IPS-NIHi7 (cell line): ENCODE measurements around the gene MTUS2.

Experiments used
- DNase-seq: peaks from one replicate; pipeline ENCODE4 v3.0.0; 2012; ENCODE audit warnings: mixed read lengths; ENCODE audit errors: extremely low spot score

The MTUS2 gene

DNA sequence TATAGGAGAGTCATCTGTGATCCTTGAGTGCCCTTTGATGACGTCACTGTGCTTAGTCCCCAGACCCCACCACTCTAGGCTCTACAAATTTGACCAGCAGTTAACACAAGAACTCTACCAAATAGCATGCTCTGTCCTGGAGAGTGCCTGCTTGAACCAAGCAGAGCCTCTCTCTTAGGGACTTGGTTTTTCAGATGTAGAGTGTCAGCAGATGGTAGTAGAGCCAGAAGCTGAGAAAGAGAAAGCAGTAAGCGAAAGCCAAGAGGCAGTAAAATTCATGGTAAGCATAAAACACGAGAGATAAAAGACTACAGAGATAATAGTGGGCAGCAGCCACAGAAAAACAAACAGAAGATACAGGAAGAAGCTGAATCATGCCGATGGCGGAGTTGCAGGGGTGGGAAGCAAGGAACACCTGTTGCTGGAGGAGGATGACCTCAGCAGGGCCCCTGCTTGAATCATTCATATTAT lies 582.1 kb downstream of the MTUS2 start:
- no peak for DNase-seq

DNA sequence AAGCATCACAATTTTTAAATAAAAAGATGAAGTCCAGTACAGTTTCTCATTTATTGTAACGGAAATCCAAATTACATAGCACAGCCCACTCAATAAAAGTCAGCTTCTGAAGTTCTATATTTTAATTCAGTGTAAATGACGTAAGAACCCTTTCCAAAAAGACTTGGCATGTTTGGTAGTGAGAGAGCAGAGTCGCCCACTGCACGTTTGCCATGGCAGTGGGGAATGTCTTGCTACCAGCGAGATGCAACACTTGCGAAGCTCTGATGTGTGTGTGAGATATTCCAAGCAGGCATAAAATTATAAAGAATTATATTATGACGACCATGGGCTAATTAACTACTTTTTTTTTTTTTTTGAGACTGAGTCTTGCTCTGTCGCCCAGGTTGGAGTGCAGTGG lies 585.3 kb downstream of the MTUS2 start:
- DNase-seq, result no peak

DNA sequence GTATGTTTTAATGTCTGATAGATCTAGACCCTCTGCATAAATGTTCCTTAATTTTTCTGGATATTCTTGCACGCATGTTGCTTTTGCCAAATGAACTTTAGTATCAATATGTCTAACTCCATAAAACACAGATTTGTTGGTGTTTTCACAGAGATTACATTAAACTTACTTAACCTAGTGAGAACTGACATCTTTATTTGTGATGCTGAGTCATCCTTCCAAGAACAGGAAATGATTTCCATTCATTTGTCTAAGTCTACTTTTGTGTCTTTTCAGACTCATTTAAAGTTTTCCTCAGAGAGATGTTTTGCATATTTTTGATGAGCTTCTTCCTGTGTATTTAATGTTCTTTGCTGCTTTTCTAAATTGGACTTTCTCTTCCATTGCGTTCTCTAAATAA lies 591.3 kb downstream of the MTUS2 start:
- no peak for DNase-seq

DNA sequence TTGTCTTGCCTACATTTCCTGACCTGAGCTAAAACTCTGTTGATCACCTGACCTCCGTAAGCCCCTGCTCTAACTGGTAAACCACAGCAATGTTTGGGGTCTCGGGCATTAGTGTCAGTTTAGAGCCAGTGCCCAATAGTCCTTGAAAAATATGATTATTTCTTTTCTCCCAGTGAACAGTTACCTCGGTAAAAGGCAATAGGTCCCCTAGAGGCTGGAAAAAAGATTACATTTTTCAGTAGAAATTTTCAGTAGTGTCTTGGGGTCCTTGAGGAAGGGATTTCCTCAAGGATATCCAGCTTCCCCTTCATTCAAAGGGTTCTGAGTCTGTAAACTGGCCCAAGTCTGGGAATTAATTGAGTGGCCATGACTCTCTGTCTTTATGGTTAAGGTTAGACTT lies 597.9 kb downstream of the MTUS2 start:
- DNase-seq, result no peak

DNA sequence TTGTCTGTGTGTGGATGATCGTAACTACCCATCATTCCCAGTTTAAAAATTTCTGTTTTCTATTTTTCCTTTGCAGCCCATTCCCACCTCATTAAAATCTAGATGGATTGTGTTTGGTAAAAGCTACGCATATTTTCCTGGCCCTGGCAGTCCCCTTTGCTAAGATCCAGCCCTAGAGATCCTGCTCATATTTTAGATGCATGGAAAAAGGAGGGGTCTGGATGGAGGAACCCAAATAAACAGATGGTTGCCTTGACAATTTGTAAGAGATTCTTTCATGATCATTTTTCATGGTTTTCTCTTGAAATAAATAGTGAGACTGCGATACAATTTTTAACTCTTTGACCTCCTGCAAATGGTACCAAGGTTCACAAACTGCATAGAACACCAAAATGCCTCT lies 601.0 kb downstream of the MTUS2 start:
- no peak for DNase-seq

DNA sequence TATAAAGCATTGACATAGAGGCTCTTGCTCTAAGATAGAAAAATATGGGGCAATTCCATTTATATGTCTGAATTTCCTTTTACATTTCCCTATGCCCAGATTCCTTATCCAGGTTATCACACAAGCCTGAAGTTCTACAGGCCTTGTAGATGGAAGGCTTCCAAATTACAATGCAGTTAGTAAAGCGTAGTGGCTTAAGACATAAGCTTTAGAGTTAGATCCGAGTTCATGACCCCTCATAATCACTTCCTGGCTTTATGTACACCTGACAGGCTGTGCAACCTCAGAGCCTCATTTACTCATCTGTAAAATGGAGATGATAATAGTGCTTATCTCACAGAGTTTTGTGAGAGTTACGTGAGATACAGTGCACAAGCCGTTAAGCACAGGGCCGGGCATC lies 601.9 kb downstream of the MTUS2 start:
- DNase-seq, result no peak

DNA sequence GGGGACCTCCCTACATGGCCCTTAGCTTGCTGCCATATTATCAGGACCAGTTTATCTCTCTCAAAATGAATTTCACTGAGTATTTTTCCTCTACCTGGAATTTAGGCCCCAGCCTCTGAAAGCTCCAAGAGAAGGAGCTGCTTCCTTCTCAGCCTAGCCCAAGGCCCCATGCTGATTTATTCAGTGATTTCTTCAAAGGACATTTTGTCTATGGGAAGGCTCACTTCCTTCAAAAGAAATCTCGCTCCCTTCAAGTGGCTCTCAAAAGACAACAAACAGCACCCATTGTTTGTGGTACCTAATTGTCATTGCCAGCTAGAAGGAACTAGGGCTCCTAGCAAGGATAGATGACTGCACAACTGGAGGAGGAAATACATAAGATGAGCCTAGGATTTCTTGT lies 602.9 kb downstream of the MTUS2 start:
- no peak for DNase-seq

DNA sequence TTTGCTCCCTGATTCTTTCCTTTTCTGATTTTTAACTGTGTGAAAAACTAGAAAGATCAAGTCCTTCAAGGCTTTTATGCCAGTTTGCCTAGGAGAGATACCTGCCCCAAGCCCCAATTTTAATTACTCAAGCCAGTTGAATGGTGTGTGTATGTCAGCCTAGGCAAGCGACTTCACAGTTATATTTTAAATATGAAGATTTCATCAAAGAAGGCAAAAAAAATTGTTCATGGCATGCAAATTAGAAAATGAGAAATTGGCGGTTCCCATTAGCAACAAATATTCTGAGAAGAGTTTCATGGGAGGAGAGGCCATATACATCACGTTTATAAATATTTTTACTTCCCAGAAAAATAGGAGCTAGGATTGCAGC lies 607.8 kb downstream of the MTUS2 start:
- DNase-seq, result no peak

DNA sequence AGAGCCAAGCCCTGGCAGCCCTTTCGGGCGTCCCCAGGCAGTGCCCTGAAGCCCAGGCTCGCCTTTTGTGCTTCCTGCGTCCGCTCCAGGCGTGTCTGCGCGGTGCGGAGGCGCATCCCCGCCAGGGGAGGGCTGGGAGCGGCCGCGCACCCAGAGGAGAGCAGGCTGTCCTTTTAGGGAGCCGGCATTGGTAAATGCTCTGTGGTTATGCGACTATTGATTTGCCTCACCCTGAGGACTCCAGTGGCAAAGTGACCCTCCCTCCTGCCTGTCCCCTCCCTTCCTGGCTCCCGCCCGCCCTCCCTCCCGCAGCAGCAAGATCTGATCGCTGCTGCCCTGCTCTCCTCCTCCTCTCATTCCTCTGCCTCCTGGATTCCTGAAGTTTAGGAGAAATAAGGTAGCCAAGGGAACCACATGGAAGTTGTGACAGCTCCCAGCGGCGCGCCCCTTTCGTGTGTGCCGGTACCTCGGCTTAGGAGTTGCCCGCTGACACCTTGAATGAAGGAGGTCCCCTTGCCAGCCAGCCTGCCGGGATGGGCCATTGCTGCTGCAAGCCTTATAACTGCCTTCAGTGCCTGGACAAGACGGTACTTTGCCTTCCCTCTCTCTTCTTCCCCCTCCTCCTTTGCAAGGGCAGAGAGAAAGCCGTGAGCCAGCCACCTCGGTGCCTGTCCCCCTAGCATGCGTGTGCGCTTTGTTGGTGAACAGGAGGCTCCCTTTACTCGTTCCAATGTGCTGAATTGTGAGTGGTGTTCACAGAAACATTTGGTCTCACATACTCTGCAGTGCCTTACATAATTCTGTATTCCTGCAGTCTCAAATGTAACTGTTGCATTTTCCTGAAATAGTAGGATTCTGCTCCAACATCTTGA lies 608.4 kb downstream of the MTUS2 start:
- peak; percentile 80 for DNase-seq

DNA sequence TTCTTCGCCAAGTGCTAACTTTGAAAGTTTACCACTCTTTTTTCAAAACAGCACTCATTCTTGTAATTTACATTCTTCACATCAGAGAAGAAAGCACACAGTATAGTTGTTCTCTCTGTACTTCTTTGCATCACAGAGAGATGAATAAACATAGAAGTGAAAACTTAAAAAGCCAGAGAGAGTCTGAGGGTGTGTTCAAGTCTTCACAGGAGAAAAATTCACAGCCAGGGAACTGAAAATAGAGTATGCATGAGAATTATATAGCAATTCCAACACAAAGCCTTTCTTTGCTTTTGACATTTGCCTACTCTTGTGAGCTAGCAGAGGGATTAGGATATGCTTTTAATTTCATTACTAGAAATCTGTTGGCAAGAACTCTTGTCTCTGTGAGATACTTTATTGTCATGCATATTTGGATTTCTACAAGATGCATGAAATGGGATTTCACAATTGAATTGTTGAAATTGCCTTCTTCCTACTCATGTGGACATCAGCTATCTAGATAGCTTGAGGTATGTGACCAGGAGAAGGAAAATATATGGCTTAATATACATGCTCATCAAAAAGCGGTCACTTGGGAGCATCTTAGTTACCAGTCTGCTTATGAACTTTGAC lies 609.3 kb downstream of the MTUS2 start:
- DNase-seq, result no peak

DNA sequence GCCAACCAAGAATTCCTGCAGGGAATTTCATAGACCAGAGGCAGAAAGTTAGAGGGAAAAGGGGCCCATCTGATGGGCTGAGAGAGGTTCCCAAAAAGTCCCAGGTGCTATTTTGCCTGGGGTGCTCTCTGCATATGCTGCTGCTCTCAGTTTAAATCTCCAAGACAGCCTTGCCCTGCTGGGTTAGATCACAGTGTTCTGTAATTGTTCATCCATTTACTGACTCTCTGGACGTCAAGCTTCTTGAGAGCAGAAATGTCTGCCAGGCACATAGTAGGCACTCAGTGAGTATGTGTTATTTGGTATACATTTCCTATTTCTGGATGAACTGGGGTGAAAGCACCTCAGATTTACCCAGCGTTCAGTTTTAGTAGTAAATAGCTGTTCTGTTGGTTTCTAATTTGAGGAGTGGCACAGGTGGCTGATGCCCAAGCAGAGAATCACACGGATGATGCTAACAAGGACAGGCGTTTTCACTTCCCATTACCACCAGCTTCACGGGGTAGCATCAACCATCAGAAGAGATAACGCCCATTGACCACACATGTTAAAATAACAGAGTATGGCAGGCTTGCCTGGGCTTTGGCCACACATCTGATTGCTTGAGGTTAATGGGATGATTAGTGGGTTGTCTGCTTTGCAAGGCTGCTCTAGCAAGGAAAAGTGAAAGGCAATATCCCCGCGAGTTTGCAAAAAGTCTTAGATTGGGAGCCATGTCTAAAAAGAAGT lies 614.2 kb downstream of the MTUS2 start:
- no peak for DNase-seq

DNA sequence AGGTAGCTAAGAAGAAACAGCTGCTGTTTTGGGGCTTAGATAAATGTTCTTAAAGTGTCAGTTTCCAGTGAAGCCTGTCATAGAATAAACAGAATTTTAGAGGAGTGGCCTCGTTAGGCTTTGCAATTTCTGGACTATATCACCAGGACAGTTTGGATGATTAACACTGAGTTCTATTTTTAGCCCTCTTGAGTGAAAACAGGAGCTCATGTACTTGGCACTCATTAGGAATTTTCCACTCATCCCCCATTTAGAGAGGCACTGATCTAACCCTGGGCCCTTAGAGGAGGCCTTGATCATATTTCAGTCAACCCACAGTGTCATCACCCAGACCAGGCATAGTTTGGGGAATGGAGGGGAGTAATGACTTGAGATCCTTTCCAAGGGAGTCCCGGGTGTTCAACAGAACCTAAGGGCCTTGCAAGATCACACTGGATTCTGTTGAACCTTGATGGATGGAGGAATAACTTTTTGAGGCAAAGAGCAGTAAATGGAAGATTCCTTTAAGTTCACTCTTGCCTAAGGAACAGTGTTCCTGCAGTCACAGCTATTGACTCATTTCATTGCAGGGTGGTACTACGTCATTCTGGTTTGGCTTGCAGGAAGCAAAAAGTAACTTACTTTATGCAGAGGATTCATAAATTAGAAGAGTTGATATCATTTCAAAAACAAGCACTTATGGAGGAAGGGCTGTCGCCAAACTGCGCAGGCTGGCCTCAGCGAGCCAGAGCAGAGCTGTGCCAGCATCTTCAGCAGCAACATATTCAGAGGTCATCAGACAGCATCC lies 615.2 kb downstream of the MTUS2 start:
- DNase-seq, result no peak

DNA sequence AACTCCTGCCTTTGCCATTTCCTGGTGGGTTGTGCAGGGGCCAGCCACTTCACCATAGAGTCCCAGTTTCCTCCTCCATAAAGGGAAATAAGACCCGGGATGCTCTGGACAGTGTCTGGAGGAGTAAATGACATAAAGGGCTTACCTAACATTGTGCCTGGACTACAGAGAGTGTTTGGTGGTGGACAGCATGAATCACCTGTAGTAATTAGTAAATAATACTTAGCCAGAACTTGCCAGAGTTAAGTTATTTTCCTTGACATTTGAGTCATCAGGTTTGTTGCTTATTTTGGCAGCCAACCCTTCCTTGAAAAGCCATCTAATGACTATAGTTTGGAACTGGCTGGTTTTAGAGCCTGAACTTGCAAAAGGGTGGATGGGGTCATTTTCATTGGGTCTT lies 616.2 kb downstream of the MTUS2 start:
- no peak for DNase-seq

DNA sequence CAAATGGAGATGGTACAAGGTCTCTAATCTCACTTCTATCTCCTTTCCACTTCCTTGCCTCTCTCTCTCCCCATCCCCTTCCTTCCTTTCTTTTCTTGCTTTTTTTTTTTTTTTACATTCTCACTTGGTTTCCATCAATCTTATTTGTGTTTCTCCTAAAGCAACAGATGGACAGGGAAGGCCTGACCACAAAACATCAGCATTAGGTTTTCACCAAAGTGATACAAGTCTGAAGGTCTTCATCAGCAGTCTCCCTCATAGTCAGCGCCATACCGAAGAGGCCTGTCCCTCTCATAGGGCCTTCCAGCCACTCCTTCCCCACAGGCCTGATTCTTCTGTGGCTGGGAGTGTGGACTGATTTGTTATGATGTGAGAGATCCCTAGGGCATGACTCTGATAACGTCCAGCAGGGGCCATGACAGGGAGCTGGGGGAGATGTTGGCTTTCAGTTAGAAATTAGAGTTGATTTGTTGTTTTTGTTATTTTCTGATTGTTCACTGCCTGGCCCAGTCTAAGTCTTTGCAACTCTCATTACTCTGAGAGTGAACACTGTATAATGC lies 616.7 kb downstream of the MTUS2 start:
- no peak for DNase-seq

DNA sequence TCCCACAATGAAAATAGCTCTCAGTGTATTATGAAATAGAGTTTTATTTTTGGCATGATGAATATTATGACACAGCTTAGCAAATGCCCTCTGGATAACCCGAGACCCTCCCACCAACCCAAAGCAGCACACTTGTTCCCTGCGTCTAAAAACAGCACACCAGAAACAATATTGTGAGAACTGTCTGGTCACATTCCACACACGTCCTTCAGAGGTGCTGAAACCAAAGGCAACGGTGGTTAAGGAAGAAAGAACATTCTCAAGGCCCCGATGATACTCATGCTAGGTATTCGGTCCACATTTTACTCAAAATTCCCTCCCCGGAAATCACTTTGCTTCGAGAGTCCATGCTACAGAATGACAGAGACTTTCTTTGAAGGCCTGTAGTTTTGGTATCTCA lies 618.6 kb downstream of the MTUS2 start:
- DNase-seq, result no peak

DNA sequence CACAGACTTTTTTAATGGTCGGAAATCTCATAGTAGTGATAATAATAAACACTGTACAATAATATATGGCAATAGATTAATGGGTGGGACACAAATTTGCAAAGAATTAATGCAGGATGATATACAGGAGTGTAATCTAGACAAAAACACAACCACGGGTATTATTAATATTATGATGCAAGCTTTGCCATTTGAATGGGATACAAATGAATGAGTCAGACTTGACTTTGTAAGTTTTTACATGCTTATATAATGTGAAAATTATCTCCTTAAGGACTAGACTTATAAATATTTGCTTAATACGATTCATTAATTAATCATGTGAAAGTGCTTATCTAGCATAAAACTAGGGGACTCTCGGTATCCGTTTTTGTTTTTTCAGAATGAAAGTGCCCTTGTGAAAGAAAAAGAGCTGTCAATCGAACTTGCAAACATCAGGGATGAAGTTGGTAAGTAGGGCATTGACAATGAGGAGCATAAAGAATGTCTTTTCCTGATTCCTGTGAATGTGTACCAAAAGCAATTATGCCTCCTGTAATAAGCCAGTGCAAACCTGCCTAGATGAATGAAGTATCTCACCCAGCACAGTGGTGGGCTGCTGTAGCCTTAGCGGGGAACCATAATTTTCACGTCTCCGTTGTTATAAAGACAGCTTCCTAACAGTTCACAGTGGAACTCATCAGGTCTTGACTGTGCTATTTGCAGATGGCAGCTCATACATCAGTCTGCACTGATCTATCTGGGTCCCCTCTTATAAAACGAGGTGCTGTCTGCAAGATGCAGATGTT lies 619.7 kb downstream of the MTUS2 start:
- DNase-seq, result no peak

DNA sequence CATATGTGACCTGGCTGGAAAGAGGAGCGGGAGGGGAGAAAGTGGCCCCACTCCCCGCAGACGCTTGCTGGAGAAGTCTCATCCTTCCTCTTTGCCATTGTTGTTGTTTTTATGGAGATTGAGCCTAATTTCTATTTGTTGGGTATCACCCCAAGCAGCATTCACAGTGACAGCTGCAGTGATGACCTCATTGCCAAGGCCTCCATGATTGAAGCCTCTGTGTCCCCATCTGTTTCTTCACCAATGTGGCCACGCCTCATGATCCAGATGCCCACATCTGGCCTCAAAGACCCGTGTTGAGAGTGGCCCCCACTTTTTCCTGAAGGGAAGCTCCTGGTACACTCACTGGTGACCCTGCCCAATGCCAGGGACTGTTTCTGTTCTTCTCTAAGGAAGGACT lies 621.2 kb downstream of the MTUS2 start:
- no peak for DNase-seq

DNA sequence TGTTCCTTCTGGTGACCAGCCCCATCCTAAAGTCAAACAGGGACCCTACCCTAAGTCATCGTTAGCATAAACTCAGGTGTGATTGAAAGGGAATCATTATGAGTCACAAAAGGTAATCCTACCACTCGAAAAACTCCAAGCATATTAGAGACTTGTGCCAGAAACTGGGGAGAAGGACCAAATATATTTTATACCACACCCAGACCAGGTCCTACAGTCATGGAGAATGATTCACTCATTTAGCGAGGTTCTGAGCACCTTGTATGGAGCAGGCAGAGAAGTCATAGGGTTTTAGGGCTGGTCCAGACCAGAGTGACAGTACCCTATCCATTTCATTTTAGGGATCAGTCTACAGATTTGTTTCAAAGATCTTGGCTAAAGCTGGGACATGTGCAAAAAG lies 625.9 kb downstream of the MTUS2 start:
- no peak for DNase-seq

DNA sequence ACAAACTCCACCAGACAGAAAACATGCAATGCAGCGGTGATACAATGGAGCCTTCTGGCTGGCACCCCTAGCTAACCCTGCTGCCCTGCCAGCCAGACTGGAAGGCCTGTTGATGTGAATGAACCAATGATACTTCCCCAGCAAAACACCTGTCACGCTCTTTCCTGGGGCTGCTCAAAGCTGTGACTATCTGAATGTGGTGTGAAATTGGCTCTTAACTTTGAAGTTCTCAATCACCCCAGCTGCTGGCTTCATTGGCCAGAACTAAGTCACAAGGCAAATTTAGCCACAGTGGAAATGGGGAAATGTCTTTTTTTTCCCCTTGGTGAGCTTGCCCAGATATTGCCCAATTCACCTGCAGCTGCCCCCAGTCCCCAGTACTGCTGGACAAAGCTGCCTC lies 628.0 kb downstream of the MTUS2 start:
- DNase-seq, result no peak

DNA sequence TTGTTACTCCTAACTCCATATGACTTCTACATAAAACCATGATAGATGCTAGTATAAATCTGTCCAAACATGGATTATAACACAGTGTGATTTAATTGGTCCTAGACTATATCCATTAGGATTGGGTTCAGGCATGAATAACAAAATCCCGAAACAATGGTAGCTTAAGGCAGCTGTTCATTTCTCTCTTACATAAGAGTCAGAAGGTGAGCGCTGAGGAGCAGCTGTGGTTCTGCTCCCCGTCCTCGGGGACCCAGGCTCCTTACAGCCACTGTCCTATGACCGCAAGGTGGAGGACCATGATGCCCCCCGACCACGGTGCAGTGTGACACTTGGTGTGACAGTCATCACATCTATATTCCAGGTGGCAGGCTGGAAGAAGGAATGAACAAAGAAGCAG lies 629.6 kb downstream of the MTUS2 start:
- no peak for DNase-seq

DNA sequence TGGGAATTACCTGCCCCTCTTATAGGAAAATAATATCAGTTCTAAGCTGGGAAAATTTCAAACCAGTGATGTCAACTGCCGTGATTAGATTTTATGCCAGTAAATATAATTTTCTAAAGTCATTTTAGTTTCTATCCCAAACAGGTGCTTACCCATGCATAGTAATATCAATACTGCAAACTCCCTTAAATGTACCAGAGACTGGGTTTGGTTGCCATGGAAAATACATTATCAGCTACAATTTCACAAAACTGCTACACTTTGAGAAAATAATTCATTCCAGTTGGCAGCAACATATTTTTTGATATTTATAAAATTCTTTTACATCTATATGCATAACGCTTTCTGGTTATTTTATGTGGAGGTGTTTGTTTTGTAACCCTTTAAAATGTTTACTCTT lies 631.8 kb downstream of the MTUS2 start:
- no peak for DNase-seq
